ENCODE data around the gene CAMK1G. TPM values are rescaled to one million over a fixed set of nuclear protein-coding genes. Genes with fewer than 3 reads are reported as not detected.

Gene CAMK1G
- total RNA-seq, 1 experiment from 2014 or later, result not detected

- ChIA-PET POLR2A (no interaction called here), CTCF (interaction anchor here (0.8 kb wide), 1 partner anchor 38 kb away, joined by 4 read pairs; no protein-coding TSS in a partner anchor)
- no peaks in the 10 kb centered on the region for H3K4me1 Mint-ChIP-seq (ENCODE audit: low read depth, unreplicated experiment)
- H3K4me3 Mint-ChIP-seq (ENCODE audit: unreplicated experiment), result no peak overlapping the region
- no peak for DNase-seq
- Histone ChIP-seq H3K4me3 (ENCODE audit: low read depth, low read length) (no peak overlapping the region), H3K36me3 (ENCODE audit: control insufficient read depth, insufficient read depth, low read length) (no peaks in the 10 kb centered on the region), H3K27me3 (replicated peaks; ENCODE audit: control insufficient read depth, insufficient read depth, low read length) (no peaks in the 10 kb centered on the region), H3K9me3 (no peaks in the 10 kb centered on the region), H3K4me1 (peaks cover 14% of the 10 kb centered on the region)
- no peaks in the 10 kb centered on the region for H3K36me3 Mint-ChIP-seq (ENCODE audit: insufficient read depth, unreplicated experiment)
- intact Hi-C loops (cut with micrococcal nuclease; ENCODE audit: unreplicated experiment), result no loop called here
- no peaks in the 10 kb centered on the region for H3K9me3 Mint-ChIP-seq (ENCODE audit: unreplicated experiment)
- TF ChIP-seq CTCF (IDR thresholded peaks at IDR 0.05; ENCODE audit: insufficient read depth in 1 of 2, low read depth in 1 of 2, low read length in 1 of 2, severe bottlenecking in 1 of 2, unreplicated experiment in 1 of 2), result no peak
- no peaks in the 10 kb centered on the region for H3K27me3 Mint-ChIP-seq (ENCODE audit: insufficient read depth, unreplicated experiment)
- no peak overlapping the region for H3K27ac Mint-ChIP-seq (ENCODE audit: unreplicated experiment)
- BruUV-seq (replicated peaks), result no TSS peak
These were observed 24.3 kb downstream of the CAMK1G start for GRCh38 chr1:209607795-209608178.

- CTCF ChIA-PET, result interaction anchor here (0.7 kb wide), 1 partner anchor 40 kb away, joined by 3 read pairs; no protein-coding TSS in a partner anchor
These were observed 25.7 kb downstream of the CAMK1G start for GRCh38 chr1:209609041-209609790.

More at GRCh38 chr1:209609041-209609790, 25.7 kb downstream of the CAMK1G start:
- no peaks in the 10 kb centered on the region for H3K27me3 Mint-ChIP-seq (ENCODE audit: insufficient read depth, unreplicated experiment)
- no peaks in the 10 kb centered on the region for H3K4me1 Mint-ChIP-seq (ENCODE audit: low read depth, unreplicated experiment)
- H3K27ac Mint-ChIP-seq (ENCODE audit: unreplicated experiment), result no peak overlapping the region
- H3K4me3 ChIP-seq (ENCODE audit: low read depth, low read length), result no peak overlapping the region
- H3K27me3 ChIP-seq (replicated peaks; ENCODE audit: control insufficient read depth, insufficient read depth, low read length), result no peaks in the 10 kb centered on the region
- H3K4me1 ChIP-seq, result peaks cover 14% of the 10 kb centered on the region
- intact Hi-C loops (cut with micrococcal nuclease; ENCODE audit: unreplicated experiment), result no loop called here
- H3K9me3 Mint-ChIP-seq (ENCODE audit: unreplicated experiment), result no peaks in the 10 kb centered on the region
- H3K4me3 Mint-ChIP-seq (ENCODE audit: unreplicated experiment), result no peak overlapping the region
- BruUV-seq (replicated peaks), result no TSS peak
- H3K36me3 Mint-ChIP-seq (ENCODE audit: insufficient read depth, unreplicated experiment), result peaks cover 2% of the 10 kb centered on the region
- POLR2A ChIA-PET, result no interaction called here
- H3K9me3 ChIP-seq, result no peaks in the 10 kb centered on the region
- DNase-seq, result no peak
- H3K36me3 ChIP-seq (ENCODE audit: control insufficient read depth, insufficient read depth, low read length), result no peaks in the 10 kb centered on the region
- TF ChIP-seq CTCF (IDR thresholded peaks at IDR 0.05; ENCODE audit: insufficient read depth in 1 of 2, low read depth in 1 of 2, low read length in 1 of 2, severe bottlenecking in 1 of 2, unreplicated experiment in 1 of 2), result no peak

All from Caco-2 (cell line).